Measurements from ENCODE around the gene FAF1. TPM values are rescaled to one million over a fixed set of nuclear protein-coding genes. Genes with fewer than 3 reads are reported as not detected.

The FAF1 gene
- total and polyA plus RNA-seq, 4 donors: 8.6 to 45.0 (median 18.2) TPM

DNA sequence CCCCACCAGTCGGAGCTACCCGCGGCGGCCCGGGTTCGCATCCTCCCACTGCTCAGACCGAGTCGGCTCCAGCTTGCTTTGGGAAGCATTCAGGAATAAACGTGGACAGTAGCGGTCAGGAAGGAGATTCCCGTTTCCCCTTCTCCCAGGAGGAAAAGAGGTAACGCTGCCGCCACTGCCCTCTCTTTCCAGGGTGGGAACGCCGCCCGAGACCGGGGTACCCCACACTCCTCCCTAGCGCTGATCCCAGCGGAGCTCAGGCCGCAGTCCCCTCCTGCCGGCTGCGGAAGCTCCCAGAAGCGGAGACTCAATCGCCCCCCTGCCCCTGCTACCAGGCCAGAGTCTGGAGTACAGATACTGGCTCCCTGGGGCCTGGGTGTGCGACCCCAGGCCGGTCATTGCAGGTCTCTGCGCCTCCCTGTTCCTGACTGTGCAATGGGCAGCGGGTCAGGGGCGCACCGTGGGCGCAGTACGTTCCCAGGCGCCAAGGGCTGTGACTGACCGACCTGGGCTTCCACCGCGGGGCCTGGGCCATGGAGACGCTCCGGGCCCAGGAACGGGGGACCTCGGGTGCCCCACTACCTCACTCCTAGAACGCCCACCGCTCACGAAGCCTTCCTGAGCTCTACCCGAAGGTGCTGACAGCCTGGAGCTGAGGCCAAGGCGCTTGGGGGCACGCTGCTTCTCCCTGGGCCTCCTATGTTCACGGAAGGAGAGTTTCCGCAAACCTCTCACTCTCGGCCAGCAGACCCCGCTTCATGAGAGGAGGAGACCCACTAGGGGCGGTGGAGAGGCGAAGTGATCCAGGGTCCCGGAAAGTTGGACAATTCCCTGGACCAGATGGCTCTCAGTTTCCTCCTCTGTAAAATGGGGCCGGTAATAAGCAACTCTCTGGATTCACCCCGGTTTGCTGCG, 544.6 kb downstream of the FAF1 start:
- H3K9ac ChIP-seq (ENCODE audit: low read depth in 1 of 2, low read length in 2 of 2): no peak overlapping the region
- TF ChIP-seq JUND (IDR thresholded peaks at IDR 0.05) (no peak), EGR1 (IDR thresholded peaks at IDR 0.05; ENCODE audit: low read depth in 2 of 2) (no peak), RXRA (IDR thresholded peaks at IDR 0.05) (no peak), NR2F2 (IDR thresholded peaks at IDR 0.05) (no peak), RAD21 (IDR thresholded peaks at IDR 0.05) (no peak), TAF1 (conservative IDR thresholded peaks at IDR 0.05) (no peak), SP1 (IDR thresholded peaks at IDR 0.05) (no peak), FOXA2 (IDR thresholded peaks at IDR 0.05) (no peak), YY1 (IDR thresholded peaks at IDR 0.05) (no peak), HNF4G (IDR thresholded peaks at IDR 0.05) (no peak), GABPA (IDR thresholded peaks at IDR 0.05 in 1 of 2, conservative IDR thresholded peaks at IDR 0.05 in 1 of 2) (no peak), FOXA1 (IDR thresholded peaks at IDR 0.05) (no peak)
- TF ChIP-seq, protein P1, sequence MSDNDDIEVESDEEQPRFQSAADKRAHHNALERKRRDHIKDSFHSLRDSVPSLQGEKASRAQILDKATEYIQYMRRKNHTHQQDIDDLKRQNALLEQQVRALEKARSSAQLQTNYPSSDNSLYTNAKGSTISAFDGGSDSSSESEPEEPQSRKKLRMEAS (IDR thresholded peaks at IDR 0.05): no peak
- TF ChIP-seq, protein P2, sequence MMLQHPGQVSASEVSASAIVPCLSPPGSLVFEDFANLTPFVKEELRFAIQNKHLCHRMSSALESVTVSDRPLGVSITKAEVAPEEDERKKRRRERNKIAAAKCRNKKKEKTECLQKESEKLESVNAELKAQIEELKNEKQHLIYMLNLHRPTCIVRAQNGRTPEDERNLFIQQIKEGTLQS (IDR thresholded peaks at IDR 0.05): no peak
- TF ChIP-seq, protein P3, sequence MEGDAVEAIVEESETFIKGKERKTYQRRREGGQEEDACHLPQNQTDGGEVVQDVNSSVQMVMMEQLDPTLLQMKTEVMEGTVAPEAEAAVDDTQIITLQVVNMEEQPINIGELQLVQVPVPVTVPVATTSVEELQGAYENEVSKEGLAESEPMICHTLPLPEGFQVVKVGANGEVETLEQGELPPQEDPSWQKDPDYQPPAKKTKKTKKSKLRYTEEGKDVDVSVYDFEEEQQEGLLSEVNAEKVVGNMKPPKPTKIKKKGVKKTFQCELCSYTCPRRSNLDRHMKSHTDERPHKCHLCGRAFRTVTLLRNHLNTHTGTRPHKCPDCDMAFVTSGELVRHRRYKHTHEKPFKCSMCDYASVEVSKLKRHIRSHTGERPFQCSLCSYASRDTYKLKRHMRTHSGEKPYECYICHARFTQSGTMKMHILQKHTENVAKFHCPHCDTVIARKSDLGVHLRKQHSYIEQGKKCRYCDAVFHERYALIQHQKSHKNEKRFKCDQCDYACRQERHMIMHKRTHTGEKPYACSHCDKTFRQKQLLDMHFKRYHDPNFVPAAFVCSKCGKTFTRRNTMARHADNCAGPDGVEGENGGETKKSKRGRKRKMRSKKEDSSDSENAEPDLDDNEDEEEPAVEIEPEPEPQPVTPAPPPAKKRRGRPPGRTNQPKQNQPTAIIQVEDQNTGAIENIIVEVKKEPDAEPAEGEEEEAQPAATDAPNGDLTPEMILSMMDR (IDR thresholded peaks at IDR 0.05; ENCODE audit: low read depth, low read length, missing input control): no peak
- DNase-seq (ENCODE audit: low spot score): no peak
- no peaks in the 10 kb centered on the region for H3K36me3 ChIP-seq (ENCODE audit: control insufficient read depth in 4 of 4, insufficient read depth in 3 of 4, low read depth in 1 of 4, low read length in 3 of 4)
- H3K4me3 ChIP-seq (ENCODE audit: low read depth in 1 of 3, low read length in 3 of 3): no peak overlapping the region
- WGBS: 7% methylated on average over 56 of the region's 56 CpGs
- peaks cover 4 to 14% (median 9%) of the 10 kb centered on the region in 4 donors for H3K27me3 ChIP-seq (ENCODE audit: control insufficient read depth in 4 of 4, insufficient read depth in 4 of 4, low read length in 3 of 4)
- H3K9me3 ChIP-seq (ENCODE audit: control insufficient read depth in 4 of 4, low read length in 3 of 4): peaks cover 0 to 4% (median 2%) of the 10 kb centered on the region in 4 donors
- H3K4me1 ChIP-seq (ENCODE audit: control insufficient read depth in 4 of 4, insufficient read depth in 4 of 4, low read length in 3 of 4): peaks cover 9 to 27% (median 12%) of the 10 kb centered on the region in 4 donors
- H3K27ac ChIP-seq (ENCODE audit: low read depth in 1 of 2, low read length in 2 of 2): no peak overlapping the region

DNA sequence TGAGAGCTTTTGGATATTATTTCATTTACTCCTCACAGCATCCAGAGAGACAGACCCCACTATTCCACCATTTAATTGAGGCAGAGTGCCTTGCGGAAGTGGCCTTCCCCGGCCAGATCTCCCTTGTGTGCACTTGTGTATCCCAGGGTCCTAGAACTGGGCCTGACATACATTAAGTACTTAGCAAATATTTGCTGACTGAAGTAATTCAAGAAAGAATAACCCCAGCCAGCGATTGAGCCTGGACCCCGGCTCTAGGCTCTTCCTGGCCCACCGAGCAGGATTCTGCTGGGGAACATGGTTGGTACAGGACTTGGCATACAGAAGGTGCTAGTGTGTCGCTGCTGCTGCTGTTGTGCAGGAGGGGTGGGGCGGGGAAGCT, 545.2 kb downstream of the FAF1 start:
- Histone ChIP-seq H3K4me3 (ENCODE audit: low read depth in 1 of 3, low read length in 3 of 3) (no peak overlapping the region), H3K27ac (ENCODE audit: low read depth in 1 of 2, low read length in 2 of 2) (no peak overlapping the region), H3K4me1 (ENCODE audit: control insufficient read depth in 4 of 4, insufficient read depth in 4 of 4, low read length in 3 of 4) (peaks cover 9 to 27% (median 12%) of the 10 kb centered on the region in 4 donors), H3K36me3 (ENCODE audit: control insufficient read depth in 4 of 4, insufficient read depth in 3 of 4, low read depth in 1 of 4, low read length in 3 of 4) (no peaks in the 10 kb centered on the region), H3K9ac (ENCODE audit: low read depth in 1 of 2, low read length in 2 of 2) (no peak overlapping the region), H3K27me3 (ENCODE audit: control insufficient read depth in 4 of 4, insufficient read depth in 4 of 4, low read length in 3 of 4) (peaks cover 3 to 14% (median 9%) of the 10 kb centered on the region in 4 donors), H3K9me3 (ENCODE audit: control insufficient read depth in 4 of 4, low read length in 3 of 4) (peaks cover 0 to 6% (median 2%) of the 10 kb centered on the region in 4 donors)
- no peak for DNase-seq (ENCODE audit: low spot score)
- TF ChIP-seq, protein P4, sequence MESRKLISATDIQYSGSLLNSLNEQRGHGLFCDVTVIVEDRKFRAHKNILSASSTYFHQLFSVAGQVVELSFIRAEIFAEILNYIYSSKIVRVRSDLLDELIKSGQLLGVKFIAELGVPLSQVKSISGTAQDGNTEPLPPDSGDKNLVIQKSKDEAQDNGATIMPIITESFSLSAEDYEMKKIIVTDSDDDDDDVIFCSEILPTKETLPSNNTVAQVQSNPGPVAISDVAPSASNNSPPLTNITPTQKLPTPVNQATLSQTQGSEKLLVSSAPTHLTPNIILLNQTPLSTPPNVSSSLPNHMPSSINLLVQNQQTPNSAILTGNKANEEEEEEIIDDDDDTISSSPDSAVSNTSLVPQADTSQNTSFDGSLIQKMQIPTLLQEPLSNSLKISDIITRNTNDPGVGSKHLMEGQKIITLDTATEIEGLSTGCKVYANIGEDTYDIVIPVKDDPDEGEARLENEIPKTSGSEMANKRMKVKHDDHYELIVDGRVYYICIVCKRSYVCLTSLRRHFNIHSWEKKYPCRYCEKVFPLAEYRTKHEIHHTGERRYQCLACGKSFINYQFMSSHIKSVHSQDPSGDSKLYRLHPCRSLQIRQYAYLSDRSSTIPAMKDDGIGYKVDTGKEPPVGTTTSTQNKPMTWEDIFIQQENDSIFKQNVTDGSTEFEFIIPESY (IDR thresholded peaks at IDR 0.05): no peak
- TF ChIP-seq EGR1 (IDR thresholded peaks at IDR 0.05; ENCODE audit: low read depth in 2 of 2): no peak
- TF ChIP-seq TAF1 (conservative IDR thresholded peaks at IDR 0.05): no peak
- TF ChIP-seq, protein P1 (IDR thresholded peaks at IDR 0.05): no peak
- TF ChIP-seq, protein P3 (IDR thresholded peaks at IDR 0.05; ENCODE audit: low read depth, low read length, missing input control): no peak
- TF ChIP-seq NR2F2 (IDR thresholded peaks at IDR 0.05): no peak
- TF ChIP-seq, protein P2 (IDR thresholded peaks at IDR 0.05): no peak
- no peak for TF ChIP-seq RAD21 (IDR thresholded peaks at IDR 0.05)
- TF ChIP-seq FOXA2 (IDR thresholded peaks at IDR 0.05): no peak
- no peak for TF ChIP-seq HNF4G (IDR thresholded peaks at IDR 0.05)
- TF ChIP-seq, protein P5, sequence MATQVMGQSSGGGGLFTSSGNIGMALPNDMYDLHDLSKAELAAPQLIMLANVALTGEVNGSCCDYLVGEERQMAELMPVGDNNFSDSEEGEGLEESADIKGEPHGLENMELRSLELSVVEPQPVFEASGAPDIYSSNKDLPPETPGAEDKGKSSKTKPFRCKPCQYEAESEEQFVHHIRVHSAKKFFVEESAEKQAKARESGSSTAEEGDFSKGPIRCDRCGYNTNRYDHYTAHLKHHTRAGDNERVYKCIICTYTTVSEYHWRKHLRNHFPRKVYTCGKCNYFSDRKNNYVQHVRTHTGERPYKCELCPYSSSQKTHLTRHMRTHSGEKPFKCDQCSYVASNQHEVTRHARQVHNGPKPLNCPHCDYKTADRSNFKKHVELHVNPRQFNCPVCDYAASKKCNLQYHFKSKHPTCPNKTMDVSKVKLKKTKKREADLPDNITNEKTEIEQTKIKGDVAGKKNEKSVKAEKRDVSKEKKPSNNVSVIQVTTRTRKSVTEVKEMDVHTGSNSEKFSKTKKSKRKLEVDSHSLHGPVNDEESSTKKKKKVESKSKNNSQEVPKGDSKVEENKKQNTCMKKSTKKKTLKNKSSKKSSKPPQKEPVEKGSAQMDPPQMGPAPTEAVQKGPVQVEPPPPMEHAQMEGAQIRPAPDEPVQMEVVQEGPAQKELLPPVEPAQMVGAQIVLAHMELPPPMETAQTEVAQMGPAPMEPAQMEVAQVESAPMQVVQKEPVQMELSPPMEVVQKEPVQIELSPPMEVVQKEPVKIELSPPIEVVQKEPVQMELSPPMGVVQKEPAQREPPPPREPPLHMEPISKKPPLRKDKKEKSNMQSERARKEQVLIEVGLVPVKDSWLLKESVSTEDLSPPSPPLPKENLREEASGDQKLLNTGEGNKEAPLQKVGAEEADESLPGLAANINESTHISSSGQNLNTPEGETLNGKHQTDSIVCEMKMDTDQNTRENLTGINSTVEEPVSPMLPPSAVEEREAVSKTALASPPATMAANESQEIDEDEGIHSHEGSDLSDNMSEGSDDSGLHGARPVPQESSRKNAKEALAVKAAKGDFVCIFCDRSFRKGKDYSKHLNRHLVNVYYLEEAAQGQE (IDR thresholded peaks at IDR 0.05): no peak
- no peak for TF ChIP-seq RXRA (IDR thresholded peaks at IDR 0.05)
- TF ChIP-seq SP1 (IDR thresholded peaks at IDR 0.05): no peak
- WGBS: 33% methylated on average over 7 of the region's 7 CpGs

Data from liver (tissue), 9 donors.